AG09319 (cell line): ENCODE results near the gene RNU2-63P.
"Not testable (repeated sequence)": the region's sequence is repeated elsewhere in the genome, so short reads cannot be mapped to it uniquely, and the experiment has no call there.

Source experiments
- DNase-seq: peaks from one replicate; pipeline ENCODE4 v3.0.0-alpha.2; 2010; ENCODE audit warnings: low read depth; ENCODE audit errors: extremely low read depth
- CTCF ChIP-seq: IDR thresholded peaks from 2 replicates; pipeline ENCODE4 v1.5.1; 2011; ENCODE audit warnings: low read depth, mild to moderate bottlenecking, inconsistent platforms, low read length, moderate library complexity

Gene RNU2-63P

GRCh38 chr2:88028931-88029330 lies 12.6 kb upstream of the RNU2-63P start:
- DNase-seq, result no peak
- no peak for TF ChIP-seq CTCF

- DNase-seq, result no peak
These were observed 11.5 kb upstream of the RNU2-63P start for GRCh38 chr2:88027697-88028389.

GRCh38 chr2:88024509-88024908 lies 8.2 kb upstream of the RNU2-63P start:
- no peak for TF ChIP-seq CTCF
- DNase-seq, result no peak

More at GRCh38 chr2:88027697-88028389, 11.5 kb upstream of the RNU2-63P start:
- TF ChIP-seq CTCF, result no peak

- TF ChIP-seq CTCF, result no peak
- no peak for DNase-seq
These were observed 6.2 kb upstream of the RNU2-63P start for GRCh38 chr2:88022669-88022921.

GRCh38 chr2:88019985-88020384 lies 3.6 kb upstream of the RNU2-63P start:
- no peak for DNase-seq
- no peak for TF ChIP-seq CTCF

GRCh38 chr2:88018909-88019308 lies 2.6 kb upstream of the RNU2-63P start:
- no peak for TF ChIP-seq CTCF
- no peak for DNase-seq

- DNase-seq, result not testable (repeated sequence)
These were observed 1.9 kb upstream of the RNU2-63P start for GRCh38 chr2:88018077-88018805.

- DNase-seq, result not testable (repeated sequence)
These were observed 1.4 kb upstream of the RNU2-63P start for GRCh38 chr2:88017780-88018038.
